ENCODE results near the gene PLA2G4B.
A peak's percentile ranks its signal among the peaks of the same experiment; 100 is the strongest.

Gene PLA2G4B

GRCh38 chr15:41851755-41852370, 13.2 kb downstream of the PLA2G4B start:
- no peak for DNase-seq (ENCODE audit: low spot score)

- DNase-seq (ENCODE audit: low spot score) = no peak
These were observed 14.3 kb downstream of the PLA2G4B start for GRCh38 chr15:41852736-41853590.

GRCh38 chr15:41853831-41854230, 15.2 kb downstream of the PLA2G4B start:
- DNase-seq (ENCODE audit: low spot score) = no peak

- DNase-seq (ENCODE audit: low spot score) = no peak
These were observed 15.8 kb downstream of the PLA2G4B start for GRCh38 chr15:41854443-41854842.

- DNase-seq (ENCODE audit: low spot score) = no peak
These were observed 16.8 kb downstream of the PLA2G4B start for GRCh38 chr15:41855261-41855961.

GRCh38 chr15:41856262-41856661, 17.6 kb downstream of the PLA2G4B start:
- DNase-seq (ENCODE audit: low spot score) = no peak

GRCh38 chr15:41856716-41857115, 18.1 kb downstream of the PLA2G4B start:
- DNase-seq (ENCODE audit: low spot score) = no peak

- DNase-seq (ENCODE audit: low spot score) = no peak
These were observed 18.7 kb downstream of the PLA2G4B start for GRCh38 chr15:41857316-41857715.

- no peak for DNase-seq (ENCODE audit: low spot score)
These were observed 20.1 kb downstream of the PLA2G4B start for GRCh38 chr15:41858756-41859155.

- DNase-seq (ENCODE audit: low spot score) = no peak
These were observed 21.6 kb downstream of the PLA2G4B start for GRCh38 chr15:41860049-41860828.

- DNase-seq (ENCODE audit: low spot score) = no peak
These were observed 23.2 kb downstream of the PLA2G4B start for GRCh38 chr15:41861736-41862356.

- DNase-seq (ENCODE audit: low spot score) = no peak
These were observed 24.0 kb downstream of the PLA2G4B start for GRCh38 chr15:41862515-41863116.

- no peak for DNase-seq (ENCODE audit: low spot score)
These were observed 26.9 kb downstream of the PLA2G4B start for GRCh38 chr15:41865490-41866055.

- DNase-seq (ENCODE audit: low spot score) = no peak
These were observed 27.6 kb downstream of the PLA2G4B start for GRCh38 chr15:41866263-41866703.

- DNase-seq (ENCODE audit: low spot score) = no peak
These were observed 28.4 kb downstream of the PLA2G4B start for GRCh38 chr15:41866872-41867579.

GRCh38 chr15:41868321-41868720, 29.7 kb downstream of the PLA2G4B start:
- no peak for DNase-seq (ENCODE audit: low spot score)

GRCh38 chr15:41869770-41870688, 31.4 kb downstream of the PLA2G4B start:
- DNase-seq (ENCODE audit: low spot score) = no peak

- DNase-seq (ENCODE audit: low spot score) = peak; percentile 43
These were observed 32.0 kb downstream of the PLA2G4B start for GRCh38 chr15:41870689-41871081.

Data from CD4-positive, alpha-beta T cell treated with Interleukin-6 at 100 ng/mL for 8 hours (primary cell).